ENCODE measurements around the gene ITIH4. TPM values are rescaled to one million over a fixed set of nuclear protein-coding genes. Genes with fewer than 3 reads are reported as not detected.

Gene ITIH4
- total RNA-seq, 1 donor = 1.3 TPM

DNA sequence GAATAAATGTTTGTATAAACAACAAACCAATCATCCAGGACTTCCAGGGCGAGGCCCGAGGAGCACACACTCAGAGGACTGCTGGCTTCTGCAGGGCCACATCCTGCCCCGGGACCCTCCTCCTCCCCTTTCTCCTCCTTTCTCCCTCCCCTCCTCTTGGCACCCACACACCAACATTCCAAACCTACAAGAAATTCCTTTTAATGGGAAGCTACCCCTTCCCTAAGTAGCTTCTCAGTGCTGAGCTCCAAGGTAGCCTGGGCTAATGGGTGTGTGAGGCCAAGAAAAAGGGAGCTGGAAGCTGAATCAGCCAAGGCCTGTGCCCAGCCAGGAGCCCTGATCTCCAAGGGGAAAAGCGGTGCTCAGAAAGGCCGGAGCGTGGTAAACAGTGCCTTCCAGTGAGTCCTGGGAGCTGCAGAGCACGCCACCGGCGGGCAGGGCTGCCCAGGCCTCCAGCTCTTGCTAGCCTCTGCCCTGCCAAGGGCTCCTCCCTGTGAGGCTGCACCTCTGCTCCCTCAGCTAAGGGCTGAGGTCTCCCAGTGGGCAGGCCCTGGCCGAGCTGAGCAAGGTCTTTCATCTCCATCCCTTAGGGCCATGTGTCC, 32.0 kb downstream of the ITIH4 start:
- no peak for DNase-seq (ENCODE audit: low read depth)
- H3K4me3 ChIP-seq (ENCODE audit: low read depth, low read length) = no peak overlapping the region
- TF ChIP-seq, protein P1, sequence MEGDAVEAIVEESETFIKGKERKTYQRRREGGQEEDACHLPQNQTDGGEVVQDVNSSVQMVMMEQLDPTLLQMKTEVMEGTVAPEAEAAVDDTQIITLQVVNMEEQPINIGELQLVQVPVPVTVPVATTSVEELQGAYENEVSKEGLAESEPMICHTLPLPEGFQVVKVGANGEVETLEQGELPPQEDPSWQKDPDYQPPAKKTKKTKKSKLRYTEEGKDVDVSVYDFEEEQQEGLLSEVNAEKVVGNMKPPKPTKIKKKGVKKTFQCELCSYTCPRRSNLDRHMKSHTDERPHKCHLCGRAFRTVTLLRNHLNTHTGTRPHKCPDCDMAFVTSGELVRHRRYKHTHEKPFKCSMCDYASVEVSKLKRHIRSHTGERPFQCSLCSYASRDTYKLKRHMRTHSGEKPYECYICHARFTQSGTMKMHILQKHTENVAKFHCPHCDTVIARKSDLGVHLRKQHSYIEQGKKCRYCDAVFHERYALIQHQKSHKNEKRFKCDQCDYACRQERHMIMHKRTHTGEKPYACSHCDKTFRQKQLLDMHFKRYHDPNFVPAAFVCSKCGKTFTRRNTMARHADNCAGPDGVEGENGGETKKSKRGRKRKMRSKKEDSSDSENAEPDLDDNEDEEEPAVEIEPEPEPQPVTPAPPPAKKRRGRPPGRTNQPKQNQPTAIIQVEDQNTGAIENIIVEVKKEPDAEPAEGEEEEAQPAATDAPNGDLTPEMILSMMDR (IDR thresholded peaks at IDR 0.05; ENCODE audit: insufficient read depth, low read depth, low read length) = no peak

DNA sequence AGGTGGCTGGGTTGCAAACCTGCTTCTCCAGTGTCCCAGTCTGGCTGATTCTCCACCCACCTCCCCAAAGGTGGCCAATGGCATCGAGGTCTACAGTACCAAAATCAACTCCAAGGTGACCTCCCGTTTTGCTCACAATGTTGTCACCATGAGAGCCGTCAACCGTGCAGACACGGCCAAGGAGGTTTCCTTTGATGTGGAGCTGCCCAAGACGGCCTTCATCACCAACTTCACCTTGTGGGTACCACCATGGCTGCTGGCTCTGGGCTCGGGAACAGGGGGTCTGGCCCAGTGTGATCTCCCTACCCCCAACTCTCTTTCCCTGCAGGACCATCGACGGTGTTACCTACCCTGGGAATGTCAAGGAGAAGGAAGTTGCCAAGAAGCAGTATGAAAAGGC, 34.1 kb downstream of the ITIH4 start:
- no peak for DNase-seq (ENCODE audit: low read depth)
- H3K4me3 ChIP-seq (ENCODE audit: low read depth, low read length) = no peak overlapping the region
- TF ChIP-seq, protein P1 (IDR thresholded peaks at IDR 0.05; ENCODE audit: insufficient read depth, low read depth, low read length) = no peak

- TF ChIP-seq, protein P1 (IDR thresholded peaks at IDR 0.05; ENCODE audit: insufficient read depth, low read depth, low read length) = no peak
- no peak overlapping the region for H3K4me3 ChIP-seq (ENCODE audit: low read depth, low read length)
- DNase-seq (ENCODE audit: low read depth) = no peak
These were observed 35.1 kb downstream of the ITIH4 start for GRCh38 chr3:52795298-52795900.

- TF ChIP-seq, protein P1 (IDR thresholded peaks at IDR 0.05; ENCODE audit: insufficient read depth, low read depth, low read length) = no peak
- DNase-seq (ENCODE audit: low read depth) = no peak
These were observed 35.8 kb downstream of the ITIH4 start, which contains the start of gene ITIH3 for GRCh38 chr3:52794612-52795099. TSS of gene ITIH3 (plus strand) at chr3:52794796. CDS start at chr3:52794804, 8 bp downstream.

DNA sequence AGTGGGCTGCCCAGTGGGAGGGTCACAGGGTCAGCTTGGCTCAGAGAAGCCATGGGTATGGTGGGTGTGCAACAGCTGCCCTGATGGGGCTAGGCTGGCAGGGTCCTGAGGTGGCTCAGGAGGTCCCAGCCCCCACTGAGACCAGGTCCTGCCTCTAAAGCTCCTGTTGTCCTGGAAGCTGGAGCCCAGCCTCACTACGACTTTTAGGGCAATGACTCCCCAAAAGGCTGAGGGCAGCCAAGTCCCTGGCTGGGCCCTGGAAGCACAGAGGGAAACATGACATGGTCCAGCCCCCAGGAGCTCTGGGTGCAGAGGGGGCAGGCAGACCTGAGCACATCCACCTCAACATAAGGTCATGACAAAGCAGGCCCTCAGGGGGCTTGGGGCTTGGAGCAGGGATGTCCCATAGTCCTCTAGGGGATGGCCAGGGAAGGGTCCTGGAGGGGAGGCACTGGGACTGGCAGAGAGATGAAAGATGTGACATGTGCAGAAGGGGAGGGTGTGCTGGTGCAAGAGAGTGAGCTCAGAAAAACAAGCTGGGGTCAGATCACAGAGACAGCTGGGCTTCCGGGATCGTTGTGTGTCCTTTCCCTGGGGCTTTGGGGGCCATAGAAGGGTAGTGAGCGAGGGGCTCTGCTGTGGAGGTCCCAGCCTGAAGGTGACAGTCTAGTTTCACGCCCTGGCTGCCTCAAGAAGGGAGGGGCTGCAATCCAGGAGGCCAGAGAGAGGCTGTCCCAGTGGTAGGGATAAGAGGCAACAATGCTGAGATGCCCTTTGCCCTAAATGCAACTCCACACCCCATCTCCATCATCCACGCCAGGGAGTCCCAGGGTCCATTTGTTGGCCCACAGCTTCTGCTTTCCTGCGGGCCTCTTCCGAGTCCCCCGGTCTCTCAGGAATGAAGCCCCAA, 36.5 kb downstream of the ITIH4 start:
- H3K4me3 ChIP-seq (ENCODE audit: low read depth, low read length) = no peak overlapping the region
- DNase-seq (ENCODE audit: low read depth) = no peak
- TF ChIP-seq, protein P1 (IDR thresholded peaks at IDR 0.05; ENCODE audit: insufficient read depth, low read depth, low read length) = no peak

More at GRCh38 chr3:52794612-52795099, 35.8 kb downstream of the ITIH4 start, which contains the start of gene ITIH3:
- no peak within 1 kb of the TSS for H3K4me3 ChIP-seq (ENCODE audit: low read depth, low read length)

- peak; percentile 3 for DNase-seq (ENCODE audit: low read depth)
- TF ChIP-seq, protein P1 (IDR thresholded peaks at IDR 0.05; ENCODE audit: insufficient read depth, low read depth, low read length) = no peak
- H3K4me3 ChIP-seq (ENCODE audit: low read depth, low read length) = no peak overlapping the region
These were observed 37.3 kb downstream of the ITIH4 start for GRCh38 chr3:52792961-52793695.

Measured in fibroblast of villous mesenchyme (primary cell).